IgD-negative memory B cell (primary cell): Measurements from ENCODE around the gene IDH3A. TPM values are rescaled to one million over a fixed set of nuclear protein-coding genes. Genes with fewer than 3 reads are reported as not detected.
"Not testable (repeated sequence)": the region's sequence is repeated elsewhere in the genome, so short reads cannot be mapped to it uniquely, and the experiment has no call there.

Source experiments
- H3K27ac Mint-ChIP-seq, 3 donors: one replicate each; pipeline ENCODE4 v1.8.0; 2020 to 2022; ENCODE audit warnings: mild to moderate bottlenecking in 3 of 3, mixed read lengths in 3 of 3, moderate library complexity in 1 of 3
- H3K27me3 Mint-ChIP-seq: one replicate; pipeline ENCODE4 v1.8.0; 2021; ENCODE audit warnings: mixed read lengths
- H3K36me3 Mint-ChIP-seq: one replicate; pipeline ENCODE4 v1.8.0; 2020; ENCODE audit warnings: mild to moderate bottlenecking, mixed read lengths
- H3K4me1 Mint-ChIP-seq, 3 donors: one replicate each; pipeline ENCODE4 v1.8.0; 2020 to 2022; ENCODE audit warnings: mixed read lengths in 3 of 3, mild to moderate bottlenecking in 1 of 3
- H3K4me3 Mint-ChIP-seq, 4 donors: one replicate each; pipeline ENCODE4 v1.8.0; 2020 to 2022; ENCODE audit warnings: mild to moderate bottlenecking in 4 of 4, mixed read lengths in 4 of 4, moderate library complexity in 3 of 4
- H3K9me3 Mint-ChIP-seq, 3 donors: one replicate each; pipeline ENCODE4 v1.8.0; 2020 to 2021; ENCODE audit warnings: mixed read lengths in 3 of 3, mild to moderate bottlenecking in 1 of 3
- polyA plus RNA-seq: library from polyadenylated mRNA; unstranded; fragments of 300-500 nt; fragmentation: Illumina TruSeq; gene quantifications from one replicate; pipeline ENCODE4 v1.2.3, GENCODE V29; 2021

The IDH3A gene
- polyA plus RNA-seq, 1 donor from 2014 or later: 62.1 TPM

DNA sequence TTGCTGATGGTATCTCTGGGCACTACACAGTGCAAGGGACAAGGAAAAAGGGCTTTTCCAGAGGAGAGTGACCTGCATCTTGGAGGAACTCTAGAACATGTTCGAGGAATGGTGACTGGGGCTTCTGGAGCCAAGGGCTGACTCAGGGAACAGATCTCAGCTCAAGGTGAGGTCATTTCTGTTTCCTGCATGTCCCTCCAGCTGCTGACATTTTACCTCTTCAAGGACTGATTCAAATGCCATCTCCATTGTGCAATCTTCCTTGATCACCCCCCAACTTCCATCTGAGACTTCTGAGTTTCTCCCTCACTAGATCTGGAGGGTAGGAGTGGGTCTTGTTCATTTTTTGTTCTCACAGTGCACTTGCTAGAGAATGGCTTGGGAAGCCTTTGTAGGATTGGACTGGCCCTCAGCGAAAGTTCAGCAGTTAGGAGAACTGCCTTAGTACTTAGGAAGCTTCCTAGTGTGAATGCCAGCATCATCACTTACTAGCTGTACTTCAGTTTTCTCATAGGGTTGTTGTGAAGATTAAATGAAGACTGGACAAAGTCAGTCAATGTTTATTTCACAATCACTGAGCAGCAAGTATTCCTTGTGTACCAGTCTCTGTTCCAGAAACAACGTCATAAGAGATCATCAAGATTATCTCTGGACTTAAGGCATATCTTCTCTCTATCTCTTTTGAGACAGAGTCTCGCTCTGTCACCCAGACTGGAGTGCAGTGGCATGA lies 2.6 kb upstream of the IDH3A start:
- Mint-ChIP-seq H3K4me1 (peaks cover 17 to 29% (median 22%) of the 10 kb centered on the region in 3 donors), H3K27ac (peak overlapping the region in 1 of 3 donors; percentile 48), H3K9me3 (no peaks in the 10 kb centered on the region), H3K4me3 (peak overlapping the region in 2 of 4 donors; percentile 83 to 88), H3K27me3 (no peaks in the 10 kb centered on the region), H3K36me3 (no peaks in the 10 kb centered on the region)

DNA sequence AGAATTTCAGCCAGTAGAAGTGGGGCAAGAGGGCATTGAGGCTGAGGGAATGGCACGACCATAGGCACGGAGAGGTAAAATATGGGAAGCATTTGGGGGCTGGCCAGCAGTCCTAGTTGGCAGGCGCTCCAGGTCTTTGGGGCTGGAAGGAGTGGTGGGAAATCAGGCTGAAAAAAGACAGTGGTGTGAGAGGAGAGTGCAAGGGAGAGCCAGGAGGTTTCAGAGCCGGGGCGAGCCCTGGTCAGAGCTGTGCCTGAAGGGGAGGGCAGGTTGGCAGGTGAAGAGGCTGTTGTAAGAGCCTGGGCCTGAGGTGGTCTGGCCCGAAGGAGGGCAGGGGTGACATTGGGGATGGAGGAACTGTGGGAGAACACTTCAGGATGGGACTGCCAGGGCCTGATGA lies 1.6 kb upstream of the IDH3A start:
- Mint-ChIP-seq H3K27ac (no peak overlapping the region), H3K9me3 (no peaks in the 10 kb centered on the region), H3K4me3 (peak overlapping the region in 3 of 4 donors; percentile 17 to 88 (median 83)), H3K27me3 (no peaks in the 10 kb centered on the region), H3K36me3 (no peaks in the 10 kb centered on the region), H3K4me1 (peaks cover 19 to 30% (median 23%) of the 10 kb centered on the region in 3 donors)

DNA sequence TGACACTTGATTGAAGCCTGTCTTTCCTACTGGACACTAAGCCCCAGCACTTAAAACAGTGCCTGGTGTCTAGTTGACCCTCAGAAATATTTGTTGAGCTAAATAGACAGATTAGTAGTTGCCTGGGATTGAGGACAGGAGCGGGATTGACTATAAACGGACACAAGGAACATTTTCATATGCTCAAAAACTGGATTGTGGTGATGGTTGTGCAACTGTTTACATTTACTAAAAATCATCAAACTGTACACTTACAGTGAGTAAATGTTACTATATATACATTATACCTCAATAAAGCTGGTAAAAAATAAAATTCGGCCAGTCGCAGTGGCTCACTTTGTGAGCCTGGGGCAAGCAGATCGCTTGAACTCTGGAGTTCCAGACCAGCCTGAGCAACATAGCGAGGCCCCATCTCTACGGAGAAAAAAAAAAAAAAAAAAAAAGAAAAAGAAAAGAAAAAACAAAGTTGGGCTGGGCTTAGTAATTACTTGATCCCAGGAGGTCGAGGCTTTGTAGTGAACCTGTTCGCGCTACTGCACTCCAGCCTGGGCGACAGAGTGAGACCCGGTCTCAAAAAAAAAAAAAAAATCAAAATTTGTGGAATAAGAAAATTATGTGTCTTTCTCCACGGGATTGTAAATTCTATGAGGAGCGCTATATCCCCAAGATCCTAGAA lies 632 bp upstream of the IDH3A start:
- Mint-ChIP-seq H3K4me1 (peaks cover 25 to 40% (median 30%) of the 10 kb centered on the region in 3 donors), H3K9me3 (no peaks in the 10 kb centered on the region), H3K4me3 (peak overlapping the region; percentile 90 to 98 (median 98)), H3K27ac (peak overlapping the region; percentile 95 to 97 (median 96)), H3K27me3 (no peaks in the 10 kb centered on the region), H3K36me3 (no peaks in the 10 kb centered on the region)

DNA sequence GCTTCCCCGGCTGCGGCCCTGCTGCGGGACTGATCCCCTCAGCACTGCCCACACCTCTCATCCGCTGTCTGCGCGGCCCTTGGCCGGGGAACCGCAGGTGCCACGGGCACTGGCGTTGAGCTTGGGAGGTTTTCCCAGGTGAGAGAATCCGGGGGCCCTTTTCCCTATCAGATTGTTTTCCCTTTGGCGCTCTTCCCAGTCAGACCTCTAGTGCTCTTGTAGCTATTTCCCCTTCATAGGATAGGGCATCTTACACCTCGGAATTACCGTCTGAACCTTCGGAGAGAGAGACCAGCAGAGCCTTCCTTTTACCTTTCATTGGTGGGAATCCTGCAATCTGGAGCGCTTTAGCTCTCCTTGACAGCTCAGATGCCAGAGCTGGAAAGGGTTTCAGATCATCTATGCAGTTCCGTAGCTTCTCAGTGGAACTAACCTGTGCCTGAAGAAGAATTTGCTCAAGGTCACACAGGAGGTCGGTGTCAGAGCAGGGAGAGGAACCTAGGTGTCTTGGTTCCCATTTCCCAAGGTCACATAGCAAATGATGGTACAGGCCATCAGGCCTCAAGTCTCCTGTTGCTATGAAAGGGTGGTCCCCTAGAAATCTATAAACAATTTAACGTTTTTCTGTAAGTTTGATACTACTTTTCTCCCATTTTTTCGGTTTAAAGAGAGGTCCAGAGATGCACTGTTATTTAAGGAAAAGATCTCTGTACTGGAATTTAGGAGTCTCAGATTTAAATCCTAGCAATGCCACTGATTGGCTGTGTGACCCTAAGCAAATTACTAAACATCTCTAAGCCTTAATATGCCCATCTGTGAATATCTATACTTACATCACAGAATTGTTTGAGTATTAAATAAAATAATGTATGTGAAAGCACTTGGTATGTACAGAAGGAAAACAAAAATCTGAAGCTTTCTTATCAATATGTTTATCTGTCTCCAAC lies 916 bp downstream of the IDH3A start:
- Mint-ChIP-seq H3K27me3 (no peaks in the 10 kb centered on the region), H3K4me1 (peaks cover 27 to 40% (median 31%) of the 10 kb centered on the region in 3 donors), H3K36me3 (no peaks in the 10 kb centered on the region), H3K9me3 (no peaks in the 10 kb centered on the region), H3K4me3 (peak overlapping the region; percentile 95 to 98 (median 96)), H3K27ac (peak overlapping the region; percentile 89 to 96 (median 96))

DNA sequence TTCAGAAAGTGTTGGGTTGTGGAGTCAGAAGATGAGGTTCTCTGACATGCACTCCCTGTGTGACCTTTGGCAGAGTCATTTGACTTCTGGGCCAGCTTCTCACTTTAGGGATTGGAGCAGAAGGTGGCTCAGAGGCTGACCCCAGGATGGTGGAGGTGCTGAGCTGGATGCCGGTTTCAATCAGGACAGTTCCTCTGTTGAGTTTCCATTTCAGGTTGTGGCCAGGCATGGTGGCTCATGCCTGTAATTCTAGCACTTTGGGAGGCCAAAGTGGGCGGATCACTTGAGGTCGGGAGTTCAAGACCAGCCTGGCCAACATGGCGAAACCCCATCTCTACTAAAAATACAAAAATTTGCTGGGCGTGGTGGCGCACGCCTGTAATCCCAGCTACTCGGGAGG lies 1.9 kb downstream of the IDH3A start:
- H3K9me3 Mint-ChIP-seq: not testable (repeated sequence)

DNA sequence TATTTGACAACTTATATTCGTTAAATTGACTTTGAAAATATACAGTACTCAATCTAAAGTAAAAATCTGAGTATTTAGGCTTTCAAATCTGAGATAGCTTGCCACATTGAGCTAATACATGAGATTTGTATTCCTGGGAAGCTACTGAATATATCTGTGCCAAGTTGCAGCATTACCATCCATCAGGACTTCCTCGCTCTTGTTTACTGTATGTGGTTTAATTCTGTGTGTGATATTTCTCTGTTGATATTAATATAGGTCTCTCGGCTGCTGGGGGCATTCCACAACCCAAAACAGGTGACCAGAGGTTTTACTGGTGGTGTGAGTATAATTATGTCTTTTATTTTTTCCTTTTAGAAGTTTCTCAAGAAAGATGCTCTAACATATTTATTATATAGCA lies 5.8 kb downstream of the IDH3A start:
- H3K36me3 Mint-ChIP-seq: no peaks in the 10 kb centered on the region
- no peak overlapping the region for H3K27ac Mint-ChIP-seq
- no peak overlapping the region for H3K4me3 Mint-ChIP-seq

More for the DNA sequence above, 1.9 kb downstream of the IDH3A start:
- not testable (repeated sequence) for H3K27me3 Mint-ChIP-seq, H3K36me3 Mint-ChIP-seq
- Mint-ChIP-seq H3K4me3 (peak overlapping the region; percentile 95 to 98 (median 96)), H3K4me1 (peaks cover 29 to 40% (median 31%) of the 10 kb centered on the region in 3 donors), H3K27ac (peak overlapping the region in 1 of 3 donors; percentile 96)

DNA sequence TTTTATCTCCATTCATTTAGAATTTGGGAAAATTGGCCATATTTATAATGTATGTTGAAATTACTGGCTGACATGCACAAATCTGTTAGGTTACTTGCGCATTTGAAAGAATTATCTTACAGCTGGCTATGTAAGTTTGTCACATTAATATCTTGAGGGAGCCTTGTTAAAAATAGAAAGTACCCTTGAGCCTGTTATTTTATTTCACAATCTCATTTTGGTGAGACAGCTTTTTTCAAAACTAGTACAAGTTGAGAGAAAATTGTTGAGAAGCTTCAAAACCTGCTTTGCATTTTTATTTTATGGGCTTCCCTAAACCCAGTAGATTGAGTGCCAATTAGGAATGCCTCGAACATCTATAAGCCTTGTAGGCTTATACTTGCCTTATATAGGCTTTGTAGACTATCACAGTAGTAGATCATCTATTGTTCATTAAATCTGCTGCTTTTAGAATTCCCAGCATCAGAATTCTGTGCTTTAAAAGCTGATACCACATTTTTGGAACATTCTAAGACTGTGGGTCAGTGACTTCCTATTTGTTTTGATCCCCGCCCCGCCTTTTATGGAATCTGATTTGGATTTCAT lies 6.3 kb downstream of the IDH3A start:
- H3K4me3 Mint-ChIP-seq: no peak overlapping the region
- H3K27me3 Mint-ChIP-seq: no peaks in the 10 kb centered on the region
- H3K36me3 Mint-ChIP-seq: no peaks in the 10 kb centered on the region
- H3K27ac Mint-ChIP-seq: no peak overlapping the region
- peaks cover 18 to 23% (median 20%) of the 10 kb centered on the region in 3 donors for H3K4me1 Mint-ChIP-seq
- H3K9me3 Mint-ChIP-seq: no peaks in the 10 kb centered on the region

More for the DNA sequence above, 5.8 kb downstream of the IDH3A start:
- no peaks in the 10 kb centered on the region for H3K27me3 Mint-ChIP-seq
- peaks cover 23 to 28% (median 24%) of the 10 kb centered on the region in 3 donors for H3K4me1 Mint-ChIP-seq
- no peaks in the 10 kb centered on the region for H3K9me3 Mint-ChIP-seq

DNA sequence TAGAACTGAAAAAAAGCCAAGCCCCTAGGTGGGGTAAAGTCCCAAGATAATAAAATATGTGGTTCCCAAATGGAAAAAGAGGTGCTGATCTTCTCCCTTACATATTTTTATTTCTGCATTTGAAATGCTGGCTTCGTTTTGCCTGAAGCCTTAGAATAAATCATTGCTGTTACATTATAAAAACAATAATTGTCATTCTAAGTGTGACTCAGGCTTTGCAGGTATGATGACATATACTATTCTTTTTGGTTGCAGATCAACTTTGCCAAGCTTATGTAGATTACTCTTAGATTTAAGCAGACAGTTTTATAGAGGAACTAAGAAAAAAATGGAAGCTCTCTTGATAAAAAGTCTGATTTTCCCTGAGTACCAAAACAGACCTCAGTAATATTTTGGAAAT lies 7.5 kb downstream of the IDH3A start:
- no peak overlapping the region for H3K27ac Mint-ChIP-seq

DNA sequence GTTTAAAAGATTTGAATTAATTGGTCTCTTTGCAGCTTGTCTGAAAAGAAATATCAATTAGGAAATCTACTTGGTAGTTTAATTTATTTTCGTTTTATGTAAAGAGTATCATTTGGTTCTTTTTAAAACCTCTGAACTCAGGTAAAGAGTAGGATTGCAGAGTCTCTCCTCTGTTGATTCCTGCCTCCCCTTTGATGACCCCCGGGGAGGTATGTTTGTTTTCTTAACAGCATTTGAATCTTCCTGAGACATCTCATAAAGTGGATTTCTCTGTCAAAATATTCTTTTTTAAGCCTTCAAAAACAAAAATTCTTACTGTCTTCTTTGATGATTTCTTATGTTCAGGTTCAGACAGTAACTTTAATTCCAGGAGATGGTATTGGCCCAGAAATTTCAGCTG lies 8.0 kb downstream of the IDH3A start:
- Mint-ChIP-seq H3K36me3 (no peaks in the 10 kb centered on the region), H3K27ac (no peak overlapping the region), H3K27me3 (no peaks in the 10 kb centered on the region)

More for the DNA sequence above, 7.5 kb downstream of the IDH3A start:
- peaks cover 9 to 15% (median 12%) of the 10 kb centered on the region in 3 donors for H3K4me1 Mint-ChIP-seq
- H3K27me3 Mint-ChIP-seq: no peaks in the 10 kb centered on the region
- H3K36me3 Mint-ChIP-seq: no peaks in the 10 kb centered on the region
- no peaks in the 10 kb centered on the region for H3K9me3 Mint-ChIP-seq
- no peak overlapping the region for H3K4me3 Mint-ChIP-seq

DNA sequence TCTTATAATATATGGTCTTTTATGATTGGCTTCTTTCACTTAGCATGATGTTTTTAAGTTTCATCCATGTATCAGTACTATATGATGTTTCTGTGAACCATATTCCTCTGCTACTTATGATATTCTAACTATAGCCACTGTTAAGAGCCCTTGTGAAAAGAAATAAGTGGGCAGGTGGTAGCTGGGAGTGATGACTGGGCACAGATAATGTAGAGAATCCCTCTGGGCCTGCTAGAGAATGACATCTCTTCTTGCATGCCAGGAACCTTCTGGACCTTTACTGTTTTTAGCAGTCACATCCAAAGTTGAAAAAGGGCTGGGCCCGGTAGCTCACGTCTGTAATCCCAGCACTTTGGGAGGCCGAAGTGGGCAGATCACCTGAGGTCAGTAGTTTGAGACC lies 10.2 kb downstream of the IDH3A start:
- Mint-ChIP-seq H3K27ac (no peak overlapping the region), H3K4me1 (peaks cover 1 to 3% (median 3%) of the 10 kb centered on the region in 3 donors), H3K27me3 (no peaks in the 10 kb centered on the region), H3K9me3 (no peaks in the 10 kb centered on the region), H3K4me3 (no peak overlapping the region), H3K36me3 (no peaks in the 10 kb centered on the region)

More for the DNA sequence above, 8.0 kb downstream of the IDH3A start:
- H3K4me1 Mint-ChIP-seq: peaks cover 9 to 15% (median 12%) of the 10 kb centered on the region in 3 donors
- no peaks in the 10 kb centered on the region for H3K9me3 Mint-ChIP-seq
- no peak overlapping the region for H3K4me3 Mint-ChIP-seq

DNA sequence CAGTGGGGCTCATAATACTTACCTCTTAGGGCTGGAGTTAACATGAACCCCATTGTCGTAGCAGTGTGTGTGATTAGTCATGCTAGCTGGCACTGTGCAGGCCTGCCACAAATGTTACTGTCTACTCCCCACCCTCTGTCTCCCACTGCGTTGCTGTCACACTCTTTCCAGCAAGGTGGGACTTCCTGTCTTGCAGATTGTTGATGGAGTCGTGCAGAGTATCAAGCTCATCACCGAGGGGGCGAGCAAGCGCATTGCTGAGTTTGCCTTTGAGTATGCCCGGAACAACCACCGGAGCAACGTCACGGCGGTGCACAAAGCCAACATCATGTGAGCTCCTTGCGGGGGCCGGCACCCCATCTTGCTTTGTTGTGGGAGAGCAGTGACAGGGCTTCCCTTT lies 12.9 kb downstream of the IDH3A start:
- Mint-ChIP-seq H3K27ac (no peak overlapping the region), H3K36me3 (peaks cover 5% of the 10 kb centered on the region), H3K9me3 (no peaks in the 10 kb centered on the region), H3K4me1 (peaks cover 0 to 3% (median 0%) of the 10 kb centered on the region in 3 donors), H3K4me3 (no peak overlapping the region), H3K27me3 (no peaks in the 10 kb centered on the region)

DNA sequence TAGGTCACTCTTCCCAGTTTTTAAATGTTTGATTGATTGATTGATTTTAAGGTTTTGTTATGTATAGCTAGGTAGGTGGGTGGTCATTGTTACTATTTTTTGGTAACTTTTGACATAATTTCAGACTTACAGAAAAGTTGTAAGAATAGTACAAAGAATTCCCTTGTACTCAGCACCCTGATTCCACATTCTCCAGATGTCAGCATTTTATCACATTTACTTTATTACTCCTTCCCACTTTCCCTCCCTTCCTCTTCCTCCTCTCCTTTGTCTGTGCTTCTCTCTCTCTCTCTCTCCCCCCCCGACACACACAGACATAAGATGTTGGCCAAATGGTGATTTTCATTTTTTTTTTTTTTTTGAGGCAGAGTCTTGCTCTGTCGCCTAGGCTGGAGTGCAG lies 14.8 kb downstream of the IDH3A start:
- Mint-ChIP-seq H3K4me3 (no peak overlapping the region), H3K27me3 (no peaks in the 10 kb centered on the region), H3K4me1 (peaks cover 13 to 18% (median 14%) of the 10 kb centered on the region in 3 donors), H3K27ac (peak overlapping the region in 1 of 3 donors; percentile 64), H3K9me3 (no peaks in the 10 kb centered on the region), H3K36me3 (peaks cover 5% of the 10 kb centered on the region)

DNA sequence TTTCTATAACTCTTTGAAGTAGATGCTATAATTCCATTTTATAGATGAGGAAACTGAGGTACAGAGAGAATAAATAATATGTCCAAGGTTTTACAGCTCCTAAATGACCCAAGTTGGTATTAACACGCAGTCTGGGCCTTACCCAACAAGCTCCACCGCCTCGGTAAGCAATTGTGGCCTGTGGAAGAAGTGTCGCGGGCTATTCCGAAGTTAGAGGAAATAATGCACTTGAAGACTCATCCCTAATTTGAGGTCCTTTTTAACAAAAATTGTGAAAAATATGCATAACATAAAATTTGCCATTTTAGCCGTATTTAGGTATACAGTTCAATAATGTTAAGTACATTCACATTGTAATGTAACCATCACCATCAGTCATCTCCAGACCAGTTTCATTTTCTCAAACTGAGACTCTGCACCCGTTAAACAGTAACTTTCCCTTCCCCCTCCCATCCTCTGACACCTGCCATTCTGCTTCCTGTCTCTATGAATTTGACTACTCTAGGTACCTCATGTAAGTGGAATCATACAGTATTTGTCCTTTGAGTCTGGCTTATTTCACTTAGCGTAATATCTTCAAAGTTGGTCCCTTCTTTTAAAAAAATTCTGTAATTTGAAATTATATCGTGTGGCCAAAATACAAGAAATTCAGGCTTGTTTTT lies 18.2 kb downstream of the IDH3A start:
- H3K27me3 Mint-ChIP-seq: no peaks in the 10 kb centered on the region
- H3K4me3 Mint-ChIP-seq: peak overlapping the region; percentile 0 to 65 (median 31)
- H3K36me3 Mint-ChIP-seq: peaks cover 11% of the 10 kb centered on the region
- H3K9me3 Mint-ChIP-seq: no peaks in the 10 kb centered on the region
- H3K27ac Mint-ChIP-seq: peak overlapping the region; percentile 7 to 91 (median 31)
- H3K4me1 Mint-ChIP-seq: peaks cover 24 to 46% (median 29%) of the 10 kb centered on the region in 3 donors

DNA sequence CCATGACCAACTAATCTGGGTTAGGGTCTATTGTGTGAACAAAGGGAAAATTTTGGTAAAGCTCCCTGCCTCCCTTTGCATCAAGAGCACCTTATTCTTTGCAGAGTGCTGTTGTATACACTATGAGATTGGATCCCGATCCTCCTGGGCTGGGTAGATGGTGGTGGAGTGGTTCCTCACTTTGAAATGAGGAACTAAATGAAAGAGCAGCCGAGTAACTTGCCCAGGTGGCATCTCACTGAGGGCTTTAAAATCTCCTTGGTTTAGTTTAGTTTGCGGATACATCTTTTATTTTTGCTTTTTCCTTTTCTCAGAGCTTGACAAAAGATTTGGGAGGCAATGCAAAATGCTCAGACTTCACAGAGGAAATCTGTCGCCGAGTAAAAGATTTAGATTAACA lies 19.4 kb downstream of the IDH3A start:
- H3K9me3 Mint-ChIP-seq: no peaks in the 10 kb centered on the region
- peaks cover 1% of the 10 kb centered on the region for H3K27me3 Mint-ChIP-seq
- peaks cover 33 to 56% (median 38%) of the 10 kb centered on the region in 3 donors for H3K4me1 Mint-ChIP-seq
- peak overlapping the region; percentile 11 to 88 (median 83) for H3K27ac Mint-ChIP-seq
- H3K36me3 Mint-ChIP-seq: peaks cover 11% of the 10 kb centered on the region
- H3K4me3 Mint-ChIP-seq: peak overlapping the region in 3 of 4 donors; percentile 38 to 78 (median 67)
